ENCODE measurements around the gene COL4A5.

DNA sequence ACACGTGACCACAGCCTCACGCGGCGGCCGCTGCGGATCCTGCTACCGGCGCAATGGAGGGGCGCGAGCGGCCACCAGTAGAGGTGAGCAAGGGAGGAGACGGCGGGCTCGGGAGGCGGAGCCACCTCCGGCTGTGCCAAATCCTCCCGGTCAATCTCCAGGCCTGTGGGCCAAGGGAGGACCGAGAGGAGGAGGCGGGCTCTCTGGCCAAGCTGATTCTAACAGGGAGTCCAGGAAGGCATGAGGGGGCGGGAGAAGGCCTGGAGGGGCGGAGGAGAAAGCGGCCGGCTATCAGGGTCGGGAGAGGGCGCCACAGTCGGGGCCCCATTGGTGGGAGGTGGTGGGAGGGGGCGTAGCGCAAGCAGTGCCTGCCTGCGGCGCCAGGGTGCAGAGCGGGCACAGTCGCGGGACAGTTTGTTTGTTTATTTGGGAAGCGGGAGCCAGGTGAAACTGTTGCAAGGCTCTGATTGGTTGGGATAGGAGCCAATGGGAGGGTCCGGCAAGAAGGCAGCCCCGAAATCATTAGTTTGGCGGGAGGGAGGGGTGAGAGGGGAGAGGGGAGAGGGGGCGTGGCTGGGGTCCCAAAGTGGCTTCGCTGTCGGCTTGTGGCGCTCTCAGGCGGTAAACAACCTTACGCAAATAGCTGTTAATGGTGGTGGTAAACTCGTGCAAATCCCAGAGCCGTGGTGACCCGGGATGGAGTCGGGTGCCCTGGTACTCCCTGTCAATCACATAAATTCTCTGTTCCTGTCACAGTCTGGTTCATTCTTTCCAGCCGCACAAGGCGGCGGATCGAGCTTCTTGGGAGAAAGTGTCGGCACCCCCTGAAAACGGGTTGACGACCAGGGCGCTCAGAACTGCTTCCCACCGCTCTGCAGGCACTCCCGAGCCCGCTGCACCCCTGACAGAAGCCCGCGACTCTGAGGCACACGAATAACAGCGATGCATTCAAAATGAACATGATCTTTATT is 297.2 kb downstream of the COL4A5 start, which contains the start of gene IRS4:
- TF ChIP-seq, protein P1, sequence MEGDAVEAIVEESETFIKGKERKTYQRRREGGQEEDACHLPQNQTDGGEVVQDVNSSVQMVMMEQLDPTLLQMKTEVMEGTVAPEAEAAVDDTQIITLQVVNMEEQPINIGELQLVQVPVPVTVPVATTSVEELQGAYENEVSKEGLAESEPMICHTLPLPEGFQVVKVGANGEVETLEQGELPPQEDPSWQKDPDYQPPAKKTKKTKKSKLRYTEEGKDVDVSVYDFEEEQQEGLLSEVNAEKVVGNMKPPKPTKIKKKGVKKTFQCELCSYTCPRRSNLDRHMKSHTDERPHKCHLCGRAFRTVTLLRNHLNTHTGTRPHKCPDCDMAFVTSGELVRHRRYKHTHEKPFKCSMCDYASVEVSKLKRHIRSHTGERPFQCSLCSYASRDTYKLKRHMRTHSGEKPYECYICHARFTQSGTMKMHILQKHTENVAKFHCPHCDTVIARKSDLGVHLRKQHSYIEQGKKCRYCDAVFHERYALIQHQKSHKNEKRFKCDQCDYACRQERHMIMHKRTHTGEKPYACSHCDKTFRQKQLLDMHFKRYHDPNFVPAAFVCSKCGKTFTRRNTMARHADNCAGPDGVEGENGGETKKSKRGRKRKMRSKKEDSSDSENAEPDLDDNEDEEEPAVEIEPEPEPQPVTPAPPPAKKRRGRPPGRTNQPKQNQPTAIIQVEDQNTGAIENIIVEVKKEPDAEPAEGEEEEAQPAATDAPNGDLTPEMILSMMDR (IDR thresholded peaks at IDR 0.05; ENCODE audit: control extremely low read depth in 1 of 3, insufficient read depth in 1 of 3, low read depth in 1 of 3, low read length in 3 of 3) = peak; percentile 37 to 47 (median 37); a peak in 3 of 4 replicates
- TF ChIP-seq FOSL1 (IDR thresholded peaks at IDR 0.05; ENCODE audit: insufficient read depth, low read depth, low read length) (no peak), EP300 (IDR thresholded peaks at IDR 0.05; ENCODE audit: borderline replicate concordance in 1 of 2, low read depth in 2 of 2, low read length in 2 of 2) (peak in 1 of 2 experiments; percentile 2; a peak in 1 of 3 replicates)

Data from H1 (cell line).